DND-41 (cell line): ENCODE measurements around the gene PRKCE.

Experiments
- EZH2 ChIP-seq: IDR thresholded peaks from 3 replicates; pipeline ENCODE4 v1.6.1; 2012; ENCODE audit warnings: borderline replicate concordance, low read depth, mild to moderate bottlenecking, moderate library complexity, low read length, inconsistent platforms; ENCODE audit not compliant: severe bottlenecking
- TF ChIP-seq, protein P1 (sequence below): IDR thresholded peaks from 2 replicates; pipeline ENCODE4 v1.5.1; 2012; ENCODE audit warnings: borderline replicate concordance, low read length, moderate library complexity, mild to moderate bottlenecking; ENCODE audit not compliant: poor library complexity, severe bottlenecking; ENCODE audit errors: extremely low read depth

DNA sequence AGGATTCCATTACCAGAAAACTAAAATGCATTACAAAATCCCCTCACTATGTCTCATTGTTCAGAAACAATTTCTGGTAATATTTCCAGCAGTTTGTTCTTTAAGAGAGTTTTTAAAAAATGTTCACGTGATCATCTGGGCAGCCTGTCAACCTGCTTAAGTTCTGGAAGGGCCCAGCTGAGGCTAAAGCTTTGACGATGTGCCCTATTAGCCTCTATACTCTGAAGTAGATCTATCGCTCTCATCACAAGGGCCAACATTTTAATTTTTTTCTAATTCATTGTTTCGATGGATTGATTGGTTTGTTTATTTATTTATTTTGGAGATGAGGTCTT is 205.8 kb downstream of the PRKCE start:
- TF ChIP-seq, protein P1, sequence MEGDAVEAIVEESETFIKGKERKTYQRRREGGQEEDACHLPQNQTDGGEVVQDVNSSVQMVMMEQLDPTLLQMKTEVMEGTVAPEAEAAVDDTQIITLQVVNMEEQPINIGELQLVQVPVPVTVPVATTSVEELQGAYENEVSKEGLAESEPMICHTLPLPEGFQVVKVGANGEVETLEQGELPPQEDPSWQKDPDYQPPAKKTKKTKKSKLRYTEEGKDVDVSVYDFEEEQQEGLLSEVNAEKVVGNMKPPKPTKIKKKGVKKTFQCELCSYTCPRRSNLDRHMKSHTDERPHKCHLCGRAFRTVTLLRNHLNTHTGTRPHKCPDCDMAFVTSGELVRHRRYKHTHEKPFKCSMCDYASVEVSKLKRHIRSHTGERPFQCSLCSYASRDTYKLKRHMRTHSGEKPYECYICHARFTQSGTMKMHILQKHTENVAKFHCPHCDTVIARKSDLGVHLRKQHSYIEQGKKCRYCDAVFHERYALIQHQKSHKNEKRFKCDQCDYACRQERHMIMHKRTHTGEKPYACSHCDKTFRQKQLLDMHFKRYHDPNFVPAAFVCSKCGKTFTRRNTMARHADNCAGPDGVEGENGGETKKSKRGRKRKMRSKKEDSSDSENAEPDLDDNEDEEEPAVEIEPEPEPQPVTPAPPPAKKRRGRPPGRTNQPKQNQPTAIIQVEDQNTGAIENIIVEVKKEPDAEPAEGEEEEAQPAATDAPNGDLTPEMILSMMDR: no peak
- TF ChIP-seq EZH2: no peak
